ENCODE measurements around the gene SPRYD3.

Gene SPRYD3

GRCh38 chr12:53062011-53062961, 16.9 kb downstream of the SPRYD3 start:
- DNase-seq = no peak

GRCh38 chr12:53061404-53062010, 17.7 kb downstream of the SPRYD3 start:
- peak; percentile 58 for DNase-seq

GRCh38 chr12:53060721-53061276, 18.4 kb downstream of the SPRYD3 start:
- no peak for DNase-seq

GRCh38 chr12:53060064-53060720, 19.0 kb downstream of the SPRYD3 start:
- DNase-seq = no peak

GRCh38 chr12:53059434-53060063, 19.6 kb downstream of the SPRYD3 start:
- no peak for DNase-seq

- DNase-seq = no peak
Measured at GRCh38 chr12:53058674-53059433, 20.3 kb downstream of the SPRYD3 start.

GRCh38 chr12:53057816-53058500, 21.2 kb downstream of the SPRYD3 start:
- DNase-seq = no peak

- no peak for DNase-seq
Measured at GRCh38 chr12:53056901-53057300, 22.3 kb downstream of the SPRYD3 start.

GRCh38 chr12:53056296-53056695, 22.9 kb downstream of the SPRYD3 start:
- DNase-seq = no peak

- no peak for DNase-seq
Measured at GRCh38 chr12:53055471-53056266, 23.5 kb downstream of the SPRYD3 start.

GRCh38 chr12:53054112-53054878, 24.9 kb downstream of the SPRYD3 start:
- DNase-seq = peak; percentile 85

- DNase-seq = peak; percentile 74
Measured at GRCh38 chr12:53053218-53054111, 25.7 kb downstream of the SPRYD3 start.

- DNase-seq = no peak
Measured at GRCh38 chr12:53052419-53053217, 26.6 kb downstream of the SPRYD3 start.

GRCh38 chr12:53051881-53052412, 27.2 kb downstream of the SPRYD3 start:
- DNase-seq = no peak

GRCh38 chr12:53051058-53051880, 27.9 kb downstream of the SPRYD3 start:
- no peak for DNase-seq

GRCh38 chr12:53050426-53051057, 28.6 kb downstream of the SPRYD3 start:
- DNase-seq = no peak

Measured in NCI-H748 treated with DMSO at 0.1 percent for 48 hours (cell line).